ENCODE measurements around the gene FXR2.

DNA sequence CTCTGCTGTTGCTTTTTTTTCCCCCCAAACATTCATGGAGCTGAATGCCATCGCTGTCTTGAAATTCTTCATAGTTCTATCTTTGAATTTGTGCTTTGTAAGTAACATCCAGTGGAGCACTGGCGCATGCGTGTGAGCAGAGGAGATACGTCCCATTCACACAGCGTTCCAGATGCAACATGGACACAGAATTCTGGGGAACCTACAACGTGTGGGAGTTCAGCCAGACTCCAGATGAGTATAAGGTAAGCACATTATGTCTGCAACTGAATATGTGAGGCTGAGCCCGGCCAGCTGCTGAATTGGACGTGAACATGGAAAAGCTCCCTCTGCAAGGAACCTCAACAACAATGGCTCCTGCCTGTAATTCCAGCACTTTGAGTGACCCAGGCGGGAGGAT, 31.8 kb upstream of the FXR2 start:
- TF ChIP-seq, protein P1, sequence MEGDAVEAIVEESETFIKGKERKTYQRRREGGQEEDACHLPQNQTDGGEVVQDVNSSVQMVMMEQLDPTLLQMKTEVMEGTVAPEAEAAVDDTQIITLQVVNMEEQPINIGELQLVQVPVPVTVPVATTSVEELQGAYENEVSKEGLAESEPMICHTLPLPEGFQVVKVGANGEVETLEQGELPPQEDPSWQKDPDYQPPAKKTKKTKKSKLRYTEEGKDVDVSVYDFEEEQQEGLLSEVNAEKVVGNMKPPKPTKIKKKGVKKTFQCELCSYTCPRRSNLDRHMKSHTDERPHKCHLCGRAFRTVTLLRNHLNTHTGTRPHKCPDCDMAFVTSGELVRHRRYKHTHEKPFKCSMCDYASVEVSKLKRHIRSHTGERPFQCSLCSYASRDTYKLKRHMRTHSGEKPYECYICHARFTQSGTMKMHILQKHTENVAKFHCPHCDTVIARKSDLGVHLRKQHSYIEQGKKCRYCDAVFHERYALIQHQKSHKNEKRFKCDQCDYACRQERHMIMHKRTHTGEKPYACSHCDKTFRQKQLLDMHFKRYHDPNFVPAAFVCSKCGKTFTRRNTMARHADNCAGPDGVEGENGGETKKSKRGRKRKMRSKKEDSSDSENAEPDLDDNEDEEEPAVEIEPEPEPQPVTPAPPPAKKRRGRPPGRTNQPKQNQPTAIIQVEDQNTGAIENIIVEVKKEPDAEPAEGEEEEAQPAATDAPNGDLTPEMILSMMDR (IDR thresholded peaks at IDR 0.05) = no peak
- TF ChIP-seq ZFX (IDR thresholded peaks at IDR 0.05; ENCODE audit: borderline replicate concordance) = no peak

Measured in 22Rv1 (cell line).